Measurements from ENCODE around the gene MCCC1.

MCCC1 gene

GRCh38 chr3:182979674-182980191 is 119.6 kb downstream of the MCCC1 start:
- DNase-seq = peak; percentile 42

- DNase-seq = no peak
Observed at GRCh38 chr3:182979103-182979673, 120.1 kb downstream of the MCCC1 start.

DNA sequence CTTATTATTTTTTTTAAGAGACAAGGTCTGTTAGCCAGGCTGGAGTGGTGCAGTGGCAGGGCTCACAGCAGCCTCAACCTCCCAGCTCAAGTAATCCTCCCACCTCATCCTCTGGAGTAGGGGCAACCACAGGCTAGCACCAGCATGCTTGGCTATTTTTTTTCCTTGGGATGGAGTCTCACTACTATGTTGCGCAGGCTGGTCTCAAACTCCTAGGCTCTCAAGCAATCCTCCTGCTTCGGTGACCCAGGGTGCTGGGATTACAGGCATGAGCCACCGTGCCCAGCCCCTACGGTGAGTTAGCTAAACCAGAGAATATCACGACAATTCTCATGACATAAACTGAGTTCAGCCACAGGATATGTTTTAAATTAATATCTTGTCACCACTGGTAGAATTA is 120.9 kb downstream of the MCCC1 start:
- DNase-seq = no peak

- no peak for DNase-seq
Observed at GRCh38 chr3:182973047-182973446, 126.2 kb downstream of the MCCC1 start.

DNA sequence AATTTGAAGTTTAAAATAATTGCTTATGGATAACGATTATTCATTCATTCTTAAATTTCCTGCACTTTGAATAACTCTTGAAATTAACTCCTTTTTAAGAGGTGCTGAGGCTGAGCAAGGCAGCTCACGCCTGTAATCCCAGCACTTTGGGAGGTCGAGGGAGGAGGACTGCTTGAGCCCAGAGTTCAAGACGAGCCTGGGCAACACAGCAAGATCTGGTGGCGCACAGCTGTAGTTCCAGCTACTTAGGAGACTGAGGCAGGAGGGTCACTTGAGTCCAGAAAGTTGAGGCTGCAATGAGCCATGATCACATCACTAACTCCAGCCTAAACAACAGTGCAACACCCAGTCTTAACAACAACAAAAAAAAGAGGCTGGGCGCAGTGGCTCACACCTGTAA is 126.9 kb downstream of the MCCC1 start:
- no peak for DNase-seq

DNA sequence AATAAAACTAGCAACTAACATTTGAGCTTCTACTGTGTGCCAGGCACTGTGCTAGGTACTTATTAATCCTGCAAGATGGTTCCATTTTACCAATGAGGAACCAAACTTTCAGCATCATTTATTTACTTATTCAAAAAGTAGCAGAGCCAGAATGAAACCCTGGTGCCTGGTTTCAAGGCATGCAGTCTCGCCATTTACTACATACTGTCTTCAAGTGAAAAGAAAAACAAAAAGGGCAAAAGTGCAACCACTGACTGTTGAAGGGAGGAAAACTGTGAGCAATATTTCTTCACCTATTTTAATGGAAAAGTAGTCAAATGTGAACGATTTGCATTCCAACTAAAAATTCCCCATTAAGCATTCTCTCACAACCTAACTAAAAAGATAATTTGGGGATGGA is 127.7 kb downstream of the MCCC1 start:
- DNase-seq = no peak

DNA sequence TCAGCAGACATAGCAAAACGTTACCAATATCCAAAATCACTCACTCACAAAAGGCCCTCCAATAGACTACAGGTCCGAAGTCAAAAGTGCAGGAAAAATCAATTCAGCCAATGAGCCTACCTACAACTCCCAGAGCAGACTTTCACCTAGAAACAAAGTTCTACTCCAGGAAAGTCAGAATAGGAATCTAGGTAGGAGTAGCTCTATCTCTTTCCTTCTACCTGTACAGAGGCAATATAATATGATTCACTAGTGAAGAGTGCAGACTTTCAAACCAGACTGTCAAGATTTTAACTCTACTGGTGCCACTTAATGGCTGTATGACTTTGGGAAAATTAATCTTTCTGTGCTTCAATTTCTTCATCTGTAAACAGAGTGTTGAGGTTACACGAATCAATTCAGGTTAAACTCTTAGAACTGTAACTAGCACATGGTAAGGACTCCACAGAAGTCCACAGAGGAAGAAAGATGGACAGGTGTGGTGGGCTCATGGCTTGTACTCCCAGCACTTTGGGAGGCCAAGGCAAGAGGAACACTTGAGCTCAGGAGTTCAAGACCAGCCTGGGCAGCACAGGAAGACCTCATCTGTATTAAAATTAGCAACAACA is 128.4 kb downstream of the MCCC1 start:
- DNase-seq = no peak

GRCh38 chr3:182969853-182970252 is 129.4 kb downstream of the MCCC1 start:
- no peak for DNase-seq

DNA sequence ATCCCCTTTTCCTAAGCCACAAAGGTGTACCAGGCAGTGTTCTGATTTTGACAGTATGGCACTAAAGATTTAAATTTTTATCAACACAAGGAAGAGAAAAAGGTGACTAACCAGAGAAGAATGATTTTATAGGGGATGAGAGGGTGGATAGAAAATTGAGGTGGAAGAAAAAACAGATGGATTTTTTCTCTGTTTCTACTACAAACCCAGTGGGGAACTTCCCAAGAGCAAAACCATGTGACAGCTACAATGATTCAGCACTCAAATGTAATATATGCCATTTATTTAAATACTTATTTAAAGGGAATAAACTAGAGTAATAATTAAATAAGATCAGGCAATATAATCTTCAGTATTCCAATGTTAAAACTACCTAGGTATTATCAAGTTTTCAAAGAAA is 130.0 kb downstream of the MCCC1 start:
- DNase-seq = no peak

- peak; percentile 17 for DNase-seq
Observed at GRCh38 chr3:182967218-182968204, 131.8 kb downstream of the MCCC1 start.

DNA sequence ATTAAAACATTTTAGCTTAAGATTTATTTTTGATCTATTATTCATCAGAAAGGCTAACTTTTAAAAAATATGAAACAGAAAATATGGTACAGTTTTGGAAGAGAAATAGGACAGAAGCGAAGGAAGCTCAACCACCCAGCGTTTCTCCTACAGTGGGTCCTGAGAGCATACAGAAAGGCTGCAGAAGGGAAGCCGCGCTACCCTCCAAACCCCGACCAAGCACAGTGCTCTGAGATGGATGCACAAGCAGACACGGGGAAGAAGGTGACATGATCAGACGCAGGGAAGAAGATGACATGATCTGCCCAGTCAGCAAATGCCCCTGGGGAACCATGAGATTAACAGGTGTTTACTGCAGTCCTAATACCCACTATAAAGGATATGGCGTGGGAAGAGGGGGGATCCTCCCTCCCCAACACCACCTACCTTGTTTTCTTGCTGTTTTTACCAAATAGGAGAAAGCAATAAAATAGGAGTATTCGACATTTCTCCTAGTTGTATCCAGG is 133.4 kb downstream of the MCCC1 start:
- no peak for DNase-seq

Measured in stimulated activated CD4-positive, alpha-beta T cell treated with anti-CD3 and anti-CD28 coated beads, Interleukin-15, amount 100 ng/mL, for 24 hours (primary cell).